ENCODE measurements around the gene VPS39. TPM values are rescaled to one million over a fixed set of nuclear protein-coding genes. Genes with fewer than 3 reads are reported as not detected.

VPS39 gene
- total and polyA plus RNA-seq, 9 of the 15 experiments (the other 6 are each of a cell fraction or from before 2014, with no cell fraction given): 3.2 to 37.3 (median 21.8) TPM

- no peak overlapping the region; a peak in 1 of 4 replicates for H3K9ac ChIP-seq (ENCODE audit: insufficient read depth in 1 of 2, low read depth in 2 of 2, low read length in 2 of 2)
- FAIRE-seq: no peak
Observed at GRCh38 chr15:42139596-42139995, 68.5 kb downstream of the VPS39 start.

GRCh38 chr15:42138968-42139386, 69.1 kb downstream of the VPS39 start:
- FAIRE-seq (no peak), DNase-seq (ENCODE audit: extremely low read depth in 1 of 4, low spot score in 3 of 4) (no peak)
- CTCF ChIA-PET (ENCODE audit: low intra/inter-chr PET ratio): no interaction called here

More at GRCh38 chr15:42139596-42139995, 68.5 kb downstream of the VPS39 start:
- H3K4me3 ChIP-seq: no peak overlapping the region
- no peaks in the 10 kb centered on the region for H3K79me2 ChIP-seq (ENCODE audit: control insufficient read depth, insufficient read depth, low read length)
- H3K36me3 ChIP-seq (ENCODE audit: control insufficient read depth, insufficient read depth, low read length): no peaks in the 10 kb centered on the region
- no TSS peak for BruUV-seq (replicated peaks)
- H3K9me3 ChIP-seq (replicated peaks; ENCODE audit: control insufficient read depth, insufficient read depth, low read depth, low read length): no peaks in the 10 kb centered on the region
- DNase-seq (ENCODE audit: extremely low read depth in 1 of 4, low spot score in 3 of 4): no peak
- ATAC-seq: no peak
- ChIA-PET CTCF (ENCODE audit: low intra/inter-chr PET ratio) (no interaction called here), POLR2A (no interaction called here)
- no peak for TF ChIP-seq SMARCB1 (IDR thresholded peaks at IDR 0.05; ENCODE audit: insufficient read length, low read depth)
- H3K4me2 ChIP-seq (ENCODE audit: insufficient read depth, low read length): no peak overlapping the region
- no peaks in the 10 kb centered on the region for H3K9me1 ChIP-seq (ENCODE audit: control insufficient read depth, insufficient read depth, low read length)
- no peaks in the 10 kb centered on the region for H4K20me1 ChIP-seq (replicated peaks; ENCODE audit: control insufficient read depth, insufficient read depth, low read length)
- 4% methylated on average over 6 of the region's 6 CpGs for WGBS (ENCODE audit: insufficient coverage, low coverage, missing lambda C conversion rate)
- H3K27ac ChIP-seq (ENCODE audit: extremely low read depth, low read depth, low read length): no peak overlapping the region
- H3K27me3 ChIP-seq (ENCODE audit: control insufficient read depth in 2 of 2, insufficient read depth in 2 of 2, low read length in 2 of 2): peaks cover 12 to 48% of the 10 kb centered on the region in 2 experiments; a peak in 4 of 5 replicates
- intact Hi-C loops (cut with micrococcal nuclease): loop anchor here (5.0 kb wide), 2 partner anchors 57 to 248 kb away; no protein-coding TSS in a partner anchor
- H2AFZ ChIP-seq (ENCODE audit: low read depth, low read length): no peak overlapping the region
- in situ Hi-C loops (cut with MboI): loop anchor here (5.0 kb wide), 1 partner anchor 72 kb away; no protein-coding TSS in a partner anchor
- H3K4me1 ChIP-seq (replicated peaks in 1 of 2; ENCODE audit: control insufficient read depth in 2 of 2, insufficient read depth in 2 of 2, low read length in 2 of 2): peaks cover 5 to 7% of the 10 kb centered on the region in 2 experiments; a peak in 3 of 5 replicates

More at GRCh38 chr15:42138968-42139386, 69.1 kb downstream of the VPS39 start:
- WGBS (ENCODE audit: insufficient coverage, low coverage, missing lambda C conversion rate): 2% methylated on average over 3 of the region's 3 CpGs
- H3K9ac ChIP-seq (ENCODE audit: insufficient read depth in 1 of 2, low read depth in 2 of 2, low read length in 2 of 2): no peak overlapping the region
- intact Hi-C loops (cut with micrococcal nuclease) (loop anchor here (5.0 kb wide), 2 partner anchors 57 to 248 kb away; no protein-coding TSS in a partner anchor), in situ Hi-C loops (cut with MboI) (loop anchor here (5.0 kb wide), 1 partner anchor 72 kb away; no protein-coding TSS in a partner anchor)
- TF ChIP-seq CBFB (CRISPR knock-in tag; IDR thresholded peaks at IDR 0.05) (no peak), ZNF133 (CRISPR knock-in tag; IDR thresholded peaks at IDR 0.05) (no peak), PRPF4 (IDR thresholded peaks at IDR 0.05; ENCODE audit: insufficient read depth, low read depth, low read length, poor library complexity, severe bottlenecking) (no peak), ZFP36 (IDR thresholded peaks at IDR 0.05; ENCODE audit: low read depth, low read length, partially characterized antibody) (peak; percentile 61), ZNF354B (CRISPR knock-in tag; IDR thresholded peaks at IDR 0.05) (no peak), SOX6 (IDR thresholded peaks at IDR 0.05) (peak; percentile 21; the same call in 1 of the 2 replicates), ZC3H4 (CRISPR knock-in tag; IDR thresholded peaks at IDR 0.05; ENCODE audit: borderline replicate concordance) (0 out of 2 replicates have a peak, but pooled peaks have one; percentile 35), NFIC (IDR thresholded peaks at IDR 0.05) (peak; percentile 45), ZC3H11A (IDR thresholded peaks at IDR 0.05; ENCODE audit: low read depth, low read length) (no peak), PHF20 (IDR thresholded peaks at IDR 0.05; ENCODE audit: partially characterized antibody) (no peak)
- H2AFZ ChIP-seq (ENCODE audit: low read depth, low read length): no peak overlapping the region
- no peaks in the 10 kb centered on the region for H3K36me3 ChIP-seq (ENCODE audit: control insufficient read depth, insufficient read depth, low read length)
- no peaks in the 10 kb centered on the region for H3K9me1 ChIP-seq (ENCODE audit: control insufficient read depth, insufficient read depth, low read length)
- H4K20me1 ChIP-seq (replicated peaks; ENCODE audit: control insufficient read depth, insufficient read depth, low read length): no peaks in the 10 kb centered on the region
- H3K27me3 ChIP-seq (ENCODE audit: control insufficient read depth in 2 of 2, insufficient read depth in 2 of 2, low read length in 2 of 2): peaks cover 7 to 42% of the 10 kb centered on the region in 2 experiments; a peak in 4 of 5 replicates
- H3K9me3 ChIP-seq (replicated peaks; ENCODE audit: control insufficient read depth, insufficient read depth, low read depth, low read length): no peaks in the 10 kb centered on the region
- H3K4me2 ChIP-seq (ENCODE audit: insufficient read depth, low read length): no peak overlapping the region
- no peak for ATAC-seq
- no peak overlapping the region for H3K27ac ChIP-seq (ENCODE audit: extremely low read depth, low read depth, low read length)
- BruUV-seq (replicated peaks): no TSS peak
- no peaks in the 10 kb centered on the region for H3K79me2 ChIP-seq (ENCODE audit: control insufficient read depth, insufficient read depth, low read length)
- no peak overlapping the region for H3K4me3 ChIP-seq
- POLR2A ChIA-PET: interaction anchor here (0.6 to 0.9 kb wide), 3 partner anchors 18 to 140 kb away, joined by 3 to 5 read pairs (median 4); partner anchors contain the start of gene PLA2G4F
- H3K4me1 ChIP-seq (replicated peaks in 1 of 2; ENCODE audit: control insufficient read depth in 2 of 2, insufficient read depth in 2 of 2, low read length in 2 of 2): peaks cover 5 to 7% of the 10 kb centered on the region in 2 experiments; a peak in 3 of 5 replicates

Data from K562 (cell line).